Non-pigmented ciliary epithelial cell (primary cell): ENCODE data around the gene PIK3CD.

Experiments used
- DNase-seq: peaks from one replicate; pipeline ENCODE4 v3.0.0-alpha.2; 2010; ENCODE audit warnings: low read depth

PIK3CD gene

GRCh38 chr1:9651565-9652378, at the start of gene PIK3CD:
Gene PIK3CD, plus strand, starts transcription at chr1:9651731. Its CDS starts 58,725 bp downstream, at chr1:9710456.
- DNase-seq = no peak

DNA sequence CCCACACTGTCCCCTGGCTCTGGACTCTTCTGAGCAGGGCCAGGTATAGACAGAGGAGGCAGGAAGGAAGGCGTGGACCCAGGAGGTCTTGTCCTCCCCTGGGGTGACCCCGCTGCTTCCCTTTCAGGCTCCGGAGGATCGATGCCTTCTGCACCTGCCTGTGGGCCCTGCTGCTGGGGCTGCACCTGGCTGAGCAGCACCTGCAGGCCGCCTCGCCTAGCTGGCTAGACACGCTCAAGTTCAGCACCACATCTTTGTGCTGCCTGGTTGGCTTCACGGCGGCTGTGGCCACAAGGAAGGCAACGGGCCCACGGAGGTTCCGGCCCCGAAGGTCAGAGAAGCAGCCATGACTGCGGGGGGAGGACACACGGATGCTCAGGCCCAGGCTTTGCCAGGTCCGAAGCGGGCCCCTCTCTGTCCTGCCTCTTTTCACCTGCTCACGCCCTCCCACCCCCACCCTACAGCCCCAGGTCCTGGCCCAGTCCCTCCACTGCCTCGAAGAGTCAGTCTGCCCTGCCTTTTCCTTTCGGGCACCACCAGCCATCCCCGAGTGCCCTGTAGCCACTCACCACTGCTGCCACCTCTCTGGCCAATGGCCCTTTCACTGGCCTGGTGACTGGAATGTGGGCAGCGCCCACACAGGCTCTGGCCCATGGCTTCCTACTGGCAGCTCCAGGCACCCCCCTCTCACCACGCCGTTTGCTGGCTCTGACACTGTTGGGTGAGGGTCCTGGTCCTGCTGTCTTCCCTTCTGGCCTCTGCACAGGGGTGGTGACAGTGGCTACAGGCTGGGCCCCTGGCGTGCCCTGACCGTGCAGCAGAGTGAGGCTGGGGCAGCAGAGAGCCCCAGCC, 49.4 kb upstream of the PIK3CD start:
- DNase-seq = no peak

DNA sequence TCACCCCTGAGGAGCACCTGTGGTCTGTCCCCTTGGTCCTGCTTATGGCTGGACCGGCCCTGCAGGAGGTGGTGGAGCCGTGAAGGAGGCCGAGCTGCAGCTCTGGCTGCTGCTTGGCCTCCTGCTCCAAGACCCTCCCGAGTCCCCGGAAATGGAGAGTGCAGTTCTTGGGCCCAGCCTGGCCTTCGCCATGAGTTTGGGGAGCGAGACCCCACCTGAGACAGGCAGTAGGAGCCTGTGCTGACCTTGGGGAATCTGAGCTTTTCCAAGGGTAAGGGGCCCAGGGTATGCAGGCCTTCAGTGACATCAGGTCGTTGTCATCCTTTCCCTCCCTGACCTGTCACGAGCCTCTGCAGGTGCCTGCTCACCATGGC, 48.8 kb upstream of the PIK3CD start:
- no peak for DNase-seq

DNA sequence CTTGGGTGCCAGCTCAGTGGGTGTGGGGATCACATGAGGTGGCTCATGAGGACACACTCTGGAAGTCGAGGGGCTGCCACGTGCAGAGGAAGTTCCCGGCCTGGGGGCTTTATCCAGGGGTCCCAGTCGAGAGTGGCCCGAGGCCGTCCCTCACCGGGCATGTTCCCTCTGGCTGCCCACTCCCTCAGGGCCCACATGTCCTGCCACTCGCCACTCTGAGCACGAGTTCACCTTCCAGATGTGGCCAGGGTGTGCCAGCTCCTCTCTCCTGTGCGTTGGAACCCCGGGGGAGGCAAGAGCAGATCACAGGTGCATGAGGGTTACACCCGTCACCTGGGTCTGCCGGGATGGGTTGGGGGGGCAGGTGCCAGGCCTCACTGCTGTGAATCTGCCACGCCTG, 48.2 kb upstream of the PIK3CD start:
- no peak for DNase-seq

DNA sequence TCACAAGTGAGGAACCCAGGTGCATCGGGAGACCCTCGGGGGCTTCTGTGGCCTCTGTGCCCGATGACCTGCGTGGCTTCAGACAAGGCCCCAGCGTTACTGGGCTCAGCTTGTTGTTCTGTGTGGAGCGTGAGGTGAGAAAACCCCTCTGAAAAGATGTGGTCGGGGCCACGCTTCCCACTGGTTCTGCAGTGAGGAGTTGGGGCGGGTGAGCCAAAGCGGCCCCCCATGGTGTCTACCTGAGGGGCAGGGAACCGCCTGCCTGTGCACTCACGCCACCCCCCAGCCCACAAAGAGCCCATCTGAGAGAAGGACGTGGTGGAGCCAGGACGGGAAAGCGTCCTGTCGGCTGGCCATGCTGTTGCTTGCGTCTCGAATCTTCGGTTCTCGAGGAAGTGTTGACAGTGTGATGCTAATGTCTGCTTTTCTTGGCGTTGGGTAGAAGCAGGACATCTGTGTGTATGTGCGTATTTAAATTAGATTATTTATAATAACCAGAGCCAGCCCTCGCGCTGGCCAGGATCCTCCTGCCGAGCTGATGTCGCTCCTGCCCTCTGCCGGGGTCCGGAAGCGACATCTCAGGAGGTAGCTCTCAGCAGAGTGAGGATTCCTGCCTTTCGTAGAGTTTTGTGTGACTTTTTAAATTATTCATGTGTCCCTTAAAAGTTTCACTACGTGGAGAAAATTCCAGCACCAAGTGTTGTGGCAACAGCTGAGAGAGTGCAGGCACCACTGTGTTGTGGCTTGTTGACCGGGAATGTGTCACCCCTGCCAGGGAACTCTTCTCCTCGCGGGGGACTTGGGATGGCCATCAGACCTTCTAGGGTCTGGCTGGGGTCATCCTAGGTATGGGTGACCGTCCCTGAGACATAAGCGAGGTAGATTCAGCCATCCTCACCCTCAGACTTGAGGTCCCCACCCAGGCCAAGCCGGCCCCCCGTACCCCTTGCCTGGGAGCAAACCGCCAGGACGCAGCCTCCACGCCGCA, 47.5 kb upstream of the PIK3CD start:
- DNase-seq = no peak

- no peak for DNase-seq
These were observed 46.7 kb upstream of the PIK3CD start for GRCh38 chr1:9604836-9605235.

GRCh38 chr1:9605946-9606455, 45.5 kb upstream of the PIK3CD start:
- no peak for DNase-seq

DNA sequence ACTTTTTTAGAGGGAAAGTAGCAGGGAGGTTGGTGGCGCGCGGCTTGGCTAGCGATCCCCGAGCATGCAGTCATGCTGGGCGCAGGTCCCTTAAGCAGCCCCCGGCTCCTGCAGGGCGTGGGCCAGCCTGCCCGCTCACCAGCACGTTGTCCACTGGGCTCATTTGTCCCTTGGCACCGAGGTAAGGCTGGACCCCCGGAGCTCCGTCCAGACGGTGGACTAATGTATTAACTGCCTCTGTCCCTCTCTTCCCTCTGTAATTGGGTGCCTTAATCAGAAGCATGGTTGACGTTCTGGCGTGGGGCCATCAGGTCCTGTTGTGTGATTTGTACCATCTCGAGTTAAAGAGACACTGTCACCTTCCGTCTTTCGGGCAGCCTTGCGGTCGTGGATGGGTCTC, 45.1 kb upstream of the PIK3CD start:
- DNase-seq = no peak

DNA sequence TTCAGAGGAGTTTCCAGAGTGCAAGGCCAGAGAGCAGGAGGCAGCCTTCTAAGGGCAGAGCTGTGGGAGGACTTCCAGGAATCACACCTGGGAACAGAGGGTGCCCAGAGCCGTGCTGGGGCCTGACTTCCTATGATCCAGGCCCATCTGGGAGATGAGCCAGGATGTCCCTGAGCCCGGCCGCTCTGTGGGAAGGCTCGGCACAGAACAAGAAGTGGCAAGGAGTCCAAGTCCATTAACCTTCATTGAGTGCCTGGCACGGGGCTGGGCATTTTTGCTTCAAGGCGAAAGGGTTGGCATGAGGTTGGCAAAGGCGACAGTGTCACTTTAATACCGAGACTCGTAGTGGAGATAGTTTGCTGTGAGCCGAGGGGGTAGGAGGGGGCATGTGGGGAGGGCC, 44.6 kb upstream of the PIK3CD start:
- DNase-seq = no peak

DNA sequence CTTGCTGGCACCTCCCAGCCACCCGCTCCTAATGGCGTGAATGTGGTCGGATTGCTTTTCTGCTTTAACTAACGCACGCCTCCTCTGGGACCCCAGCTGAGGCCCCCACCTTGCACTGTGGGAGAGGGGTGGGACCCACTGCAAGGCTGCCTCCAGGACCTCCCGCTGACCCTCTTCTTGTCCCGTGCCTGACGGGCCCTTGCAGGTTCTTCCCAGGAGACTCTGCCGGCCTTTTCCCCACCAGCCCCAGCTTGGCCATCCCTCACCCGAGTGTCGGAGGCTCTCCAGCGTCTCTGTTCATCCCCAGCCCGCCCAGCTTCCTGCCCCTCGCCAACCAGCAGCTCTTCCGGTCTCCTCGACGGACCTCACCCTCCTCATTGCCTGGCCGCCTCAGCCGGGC, 44.2 kb upstream of the PIK3CD start:
- no peak for DNase-seq

DNA sequence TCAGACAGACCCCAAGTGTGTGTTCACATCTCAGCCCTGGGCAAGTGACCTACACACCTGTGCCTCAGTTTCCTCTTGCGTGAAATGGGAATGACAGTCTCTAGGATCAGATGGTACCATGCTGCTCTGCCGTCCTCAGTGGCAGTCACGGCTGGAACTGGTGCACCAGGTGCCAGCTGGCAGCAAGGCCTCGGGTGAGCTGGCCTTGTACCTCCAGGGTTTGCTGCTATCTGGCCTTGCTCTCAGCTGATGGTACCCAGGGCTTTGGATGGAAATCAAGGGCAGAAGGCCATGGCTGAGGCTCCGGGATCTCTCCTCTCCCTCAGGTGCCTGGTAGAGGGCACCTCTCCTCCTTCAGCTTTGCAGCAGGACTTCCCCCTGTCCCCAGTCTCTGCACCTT, 41.5 kb upstream of the PIK3CD start:
- no peak for DNase-seq

- no peak for DNase-seq
These were observed 41.0 kb upstream of the PIK3CD start for GRCh38 chr1:9610548-9610947.

DNA sequence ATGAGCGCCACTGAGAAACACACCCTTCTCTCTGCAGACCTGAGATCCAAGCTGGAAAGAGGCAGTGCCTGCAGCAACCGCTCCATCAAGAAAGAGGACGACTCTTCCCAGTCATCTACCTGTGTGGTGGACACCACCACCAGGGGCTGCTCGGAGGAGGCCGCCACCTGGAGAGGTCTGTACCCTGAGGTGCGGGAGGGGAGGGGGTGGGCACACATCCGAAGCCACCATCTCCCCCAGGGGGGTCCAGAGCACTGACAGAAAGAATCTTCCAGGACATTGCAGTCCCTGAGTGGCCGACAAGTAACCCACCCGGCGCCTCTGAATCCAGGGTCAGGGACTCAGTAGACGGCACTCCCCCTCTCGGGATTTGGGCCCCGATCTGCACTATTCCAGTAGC, 39.8 kb upstream of the PIK3CD start:
- no peak for DNase-seq

- DNase-seq = no peak
These were observed 39.2 kb upstream of the PIK3CD start for GRCh38 chr1:9612162-9612845.

DNA sequence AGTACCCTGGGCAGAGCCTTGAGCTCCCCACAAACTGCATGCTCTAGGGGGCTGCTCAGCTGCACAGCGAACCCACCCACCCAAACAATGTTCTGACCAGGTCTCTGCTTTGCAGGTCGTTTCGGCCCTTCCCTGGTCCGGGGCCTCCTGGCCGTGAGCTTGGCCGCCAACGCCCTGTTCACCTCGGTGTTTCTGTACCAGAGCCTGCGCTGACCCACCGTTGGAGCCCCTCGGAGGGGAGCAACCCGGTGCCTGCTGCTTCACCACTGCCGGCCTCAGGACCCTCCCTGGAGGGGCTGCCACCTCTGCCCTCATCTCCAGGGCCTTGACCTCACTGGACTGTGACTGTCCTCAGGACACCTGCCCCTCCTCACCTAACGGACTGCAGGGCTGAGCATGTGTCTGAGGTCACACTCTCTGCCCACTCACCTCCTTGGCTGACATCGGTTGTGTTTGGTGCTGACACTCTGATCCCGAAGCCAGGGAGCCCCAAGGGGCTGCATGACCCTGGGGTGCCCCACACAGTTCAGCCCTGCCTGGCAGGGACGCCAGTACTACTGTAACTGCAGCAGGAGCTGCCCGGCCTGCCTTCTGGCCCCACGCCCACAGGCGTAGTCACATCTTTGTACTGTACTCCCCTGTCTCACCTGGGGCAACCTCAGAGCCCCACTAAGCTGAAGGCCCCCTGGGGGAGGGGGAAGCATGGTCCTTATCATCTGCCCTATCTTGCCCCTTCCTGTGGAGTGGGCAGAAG, 38.5 kb upstream of the PIK3CD start:
- DNase-seq = no peak

DNA sequence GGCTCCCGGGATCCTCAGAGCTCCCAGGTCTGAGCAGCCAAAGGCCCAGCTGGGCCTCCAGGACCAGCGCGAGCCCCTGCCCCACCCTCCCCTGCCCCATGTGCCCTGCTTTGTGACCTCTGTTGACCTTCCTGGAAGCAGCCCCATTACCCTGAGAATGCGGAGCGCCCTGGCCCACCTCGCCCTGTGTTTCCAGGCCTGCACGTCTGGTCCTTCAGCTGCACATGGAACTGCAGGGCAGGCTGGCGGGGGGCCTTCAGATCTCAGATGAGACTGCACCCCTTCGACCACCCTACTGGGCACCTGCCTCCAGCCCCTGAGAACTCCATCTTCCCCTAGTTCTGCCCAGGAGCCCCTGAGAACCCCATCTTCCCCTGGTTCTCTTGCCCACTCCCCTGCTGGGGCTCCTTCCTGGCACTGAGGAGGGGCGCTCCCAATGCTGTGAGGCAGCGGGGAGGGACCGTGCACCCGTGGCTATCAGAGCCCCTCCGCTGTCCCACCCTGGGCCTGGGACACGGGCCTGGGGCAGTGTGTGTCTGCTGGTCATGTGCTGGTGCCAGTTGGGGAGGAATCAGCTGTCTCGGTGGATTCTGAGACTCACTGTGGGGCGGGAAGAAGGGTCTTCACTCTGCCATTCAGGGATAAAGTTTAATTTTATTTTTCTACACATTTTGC, 37.8 kb upstream of the PIK3CD start:
- DNase-seq = no peak

DNA sequence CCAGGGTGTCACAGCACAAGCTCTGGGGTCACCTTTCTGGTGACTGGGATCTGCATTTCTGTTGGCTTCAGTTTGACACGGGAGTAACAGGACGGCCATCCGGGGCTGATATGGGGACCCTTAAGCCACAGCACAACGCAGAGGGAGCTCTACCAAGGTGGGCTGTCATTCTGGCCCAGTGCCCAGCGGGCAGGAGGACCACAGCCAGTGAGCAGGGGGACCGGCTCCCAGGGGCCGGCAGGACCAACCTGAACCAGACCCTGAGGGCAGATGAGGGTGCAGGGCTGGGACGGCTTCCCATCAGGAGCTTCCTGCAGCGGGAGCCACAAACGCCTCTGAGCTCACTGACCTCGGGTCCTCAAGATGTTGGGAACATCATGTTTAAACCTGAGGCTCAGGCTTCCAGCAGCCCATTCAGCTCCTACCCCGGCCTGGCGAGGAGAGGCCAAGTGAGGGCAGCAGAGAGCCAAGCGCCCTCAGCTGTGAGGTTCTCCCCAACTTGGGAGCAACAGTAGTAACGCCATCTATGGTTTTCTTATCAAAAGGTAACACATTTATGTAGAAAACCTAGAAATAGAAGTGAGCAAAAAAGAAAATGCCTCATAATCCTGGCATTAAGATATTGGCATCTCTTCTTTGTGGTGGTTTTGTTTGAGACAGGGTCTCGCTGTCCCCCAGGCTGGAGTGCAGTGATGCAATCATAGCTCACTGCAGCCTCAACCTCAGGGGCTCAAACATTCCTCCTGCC, 36.0 kb upstream of the PIK3CD start:
- no peak for DNase-seq

GRCh38 chr1:9618909-9619679, 32.4 kb upstream of the PIK3CD start:
- DNase-seq = no peak

DNA sequence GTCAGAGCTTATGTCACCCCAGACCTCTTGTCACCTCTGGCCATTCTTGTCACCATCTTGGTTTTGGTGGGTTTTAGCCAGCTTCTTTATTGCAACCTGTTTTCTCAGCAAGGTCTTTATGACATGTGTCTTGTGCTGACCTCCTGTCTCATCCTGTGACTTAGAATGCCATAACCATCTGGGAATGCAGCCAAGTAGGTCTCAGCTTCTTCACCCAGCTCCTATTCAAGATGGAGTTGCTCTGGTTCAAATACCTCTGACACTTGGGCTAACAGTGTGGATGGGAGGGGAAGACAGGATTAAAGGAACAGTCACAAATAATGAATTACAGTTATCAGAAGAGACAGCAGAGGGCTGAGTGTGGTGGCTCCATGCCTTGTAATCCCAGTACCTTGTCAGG, 30.5 kb upstream of the PIK3CD start:
- no peak for DNase-seq
